EH (cell line): ENCODE measurements around the gene PTHLH.
A peak's percentile ranks its signal among the peaks of the same experiment; 100 is the strongest.

Experiments used
- DNase-seq: peaks from one replicate; pipeline ENCODE4 v3.0.0-alpha.2; 2015; ENCODE audit warnings: low read depth

PTHLH gene

GRCh38 chr12:27974735-27975221 is 2.2 kb upstream of the PTHLH start:
- no peak for DNase-seq

GRCh38 chr12:27973487-27973890 is 956 bp upstream of the PTHLH start:
- no peak for DNase-seq

- DNase-seq, result no peak
These were observed 927 bp downstream of the PTHLH start for GRCh38 chr12:27971606-27972005.

GRCh38 chr12:27971121-27971489 is 1.4 kb downstream of the PTHLH start:
- no peak for DNase-seq

- DNase-seq, result peak; percentile 27
These were observed 2.0 kb downstream of the PTHLH start for GRCh38 chr12:27970401-27971120.

GRCh38 chr12:27969624-27970400 is 2.7 kb downstream of the PTHLH start:
- DNase-seq, result peak; percentile 50

- peak; percentile 24 for DNase-seq
These were observed 3.4 kb downstream of the PTHLH start for GRCh38 chr12:27968972-27969623.

- peak; percentile 68 for DNase-seq
These were observed 4.9 kb downstream of the PTHLH start for GRCh38 chr12:27967551-27968054.

GRCh38 chr12:27966870-27967269 is 5.7 kb downstream of the PTHLH start:
- peak; percentile 97 for DNase-seq

- peak; percentile 76 for DNase-seq
These were observed 6.6 kb downstream of the PTHLH start for GRCh38 chr12:27965966-27966365.

GRCh38 chr12:27965411-27965810 is 7.1 kb downstream of the PTHLH start:
- DNase-seq, result peak; percentile 69

- no peak for DNase-seq
These were observed 8.4 kb downstream of the PTHLH start for GRCh38 chr12:27964123-27964522.

- DNase-seq, result no peak
These were observed 11.7 kb downstream of the PTHLH start for GRCh38 chr12:27960821-27961220.

GRCh38 chr12:27958675-27959074 is 13.9 kb downstream of the PTHLH start:
- no peak for DNase-seq

GRCh38 chr12:27957366-27957765 is 15.2 kb downstream of the PTHLH start:
- DNase-seq, result no peak

GRCh38 chr12:27953817-27954216 is 18.7 kb downstream of the PTHLH start:
- DNase-seq, result no peak

- DNase-seq, result no peak
These were observed 19.2 kb downstream of the PTHLH start for GRCh38 chr12:27953348-27953747.

- DNase-seq, result no peak
These were observed 20.0 kb downstream of the PTHLH start for GRCh38 chr12:27952510-27952909.

GRCh38 chr12:27951898-27952297 is 20.6 kb downstream of the PTHLH start:
- no peak for DNase-seq

GRCh38 chr12:27946421-27946820 is 26.1 kb downstream of the PTHLH start:
- no peak for DNase-seq

- DNase-seq, result peak; percentile 74
These were observed 31.7 kb downstream of the PTHLH start for GRCh38 chr12:27940756-27941402.

- no peak for DNase-seq
These were observed 32.3 kb downstream of the PTHLH start for GRCh38 chr12:27940245-27940644.
